Right lobe of liver (tissue), 6 donors: ENCODE measurements around the gene SMIM22. TPM values are rescaled to one million over a fixed set of nuclear protein-coding genes. Genes with fewer than 3 reads are reported as not detected.

ENCODE experiments used
- ATAC-seq, 4 donors: fragments of 200-7000 bp; cut with Tn5 transposase; one replicate each; pipeline ENCODE4 v1.9.1; 2020; ENCODE audit warnings: mild to moderate bottlenecking in 4 of 4, moderate library complexity in 4 of 4
- DNase-seq, 3 donors: peaks; one replicate each; pipeline ENCODE4 v3.0.0-alpha.2; 2020
- H3K27ac ChIP-seq, 3 donors: fragments of 200-600 bp; one replicate each; pipeline ENCODE4 v1.8.0; 2022
- H3K27me3 ChIP-seq, 2 donors: fragments of 200-600 bp; one replicate each; pipeline ENCODE4 v1.8.0; 2022
- H3K36me3 ChIP-seq, 4 donors: fragments of 200-600 bp; sonication (generic) in 1 of 4; one replicate each; pipeline versions ENCODE4 v1.5.1 to v1.8.0; 2017 to 2022; ENCODE audit warnings: control low read depth in 1 of 4
- H3K4me1 ChIP-seq, 4 donors: fragments of 200-600 bp; sonication (generic) in 1 of 4; one replicate each; pipeline versions ENCODE4 v1.5.1 to v1.8.0; 2017 to 2022; ENCODE audit warnings: control low read depth in 1 of 4
- H3K4me3 ChIP-seq, 3 donors: fragments of 200-600 bp; one replicate each; pipeline ENCODE4 v1.8.0; 2022
- H3K9me3 ChIP-seq, 4 donors: fragments of 200-600 bp; sonication (generic) in 1 of 4; one replicate each; pipeline versions ENCODE4 v1.5.1 to v1.8.0; 2017 to 2022; ENCODE audit warnings: control low read depth in 1 of 4
- CTCF ChIP-seq, 4 donors: fragments of 200-600 bp in 3 of 4; fragments of 450-650 bp in 1 of 4; IDR thresholded peaks; one replicate each; pipeline versions ENCODE4 v1.5.1 to v1.8.0; 2016 to 2022; ENCODE audit warnings: antibody characterized with exemption in 4 of 4, mild to moderate bottlenecking in 2 of 4
- POLR2A ChIP-seq: fragments of 450-650 bp; IDR thresholded peaks from one replicate; pipeline ENCODE4 v1.6.1; 2017; ENCODE audit warnings: antibody characterized with exemption, mild to moderate bottlenecking
- WGBS: methylation state at CpG from one replicate; pipeline ENCODE4 v1.1.6; 2018; ENCODE audit warnings: low coverage, low lambda C conversion rate; ENCODE audit not compliant: insufficient coverage; ENCODE audit errors: missing lambda C conversion rate; 5-methylcytosine and 5-hydroxymethylcytosine counted together
- intact Hi-C, 2 donors: fragments of 100-400 bp; cut with DNase I; formaldehyde crosslinking; loops; one replicate each; pipeline versions ENCODE4 v1.11.2 to v1.14.1; 2022
- total RNA-seq, 6 experiments: library from RNA; depleted of rRNA in 2 of 6; stranded (reverse); fragments of >200 nt in 2 of 6; fragmentation: NEBNext Ultra II Directional in 3 of 6; extraction: Animal tissue kit (Norgen Biotek cat#: 25700) in 3 of 6; gene quantifications; one replicate each; pipeline versions ENCODE4 v1.1.0 to v1.2.4, GENCODE V29; 2016 to 2023
- donor health status: DM: no; HTN: yes; CAD: no.
- donor health status: DM: no; HTN: no; CAD: no.
- donor health status: DM: no; HTN: no; CAD: no.
- donor health status: DM: no; HTN: yes; CAD: no.
- donor health status: DM: no; HTN: yes; CAD: no.

Gene SMIM22
- total RNA-seq, 6 experiments from 2014 or later: 0.44 to 0.95 TPM; not detected in 4

GRCh38 chr16:4788910-4789309 lies 6.3 kb upstream of the SMIM22 start:
- intact Hi-C loops: no loop called here
- no peak for ATAC-seq
- 73% methylated on average over 6 of the region's 7 CpGs for WGBS
- Histone ChIP-seq H3K9me3 (no peaks in the 10 kb centered on the region), H3K36me3 (no peaks in the 10 kb centered on the region), H3K27ac (no peak overlapping the region), H3K4me1 (peaks cover 0 to 14% (median 0%) of the 10 kb centered on the region in 4 donors), H3K4me3 (no peak overlapping the region), H3K27me3 (no peaks in the 10 kb centered on the region)
- TF ChIP-seq POLR2A (no peak), CTCF (IDR thresholded peaks at IDR 0.05) (no peak)
- no peak for DNase-seq

DNA sequence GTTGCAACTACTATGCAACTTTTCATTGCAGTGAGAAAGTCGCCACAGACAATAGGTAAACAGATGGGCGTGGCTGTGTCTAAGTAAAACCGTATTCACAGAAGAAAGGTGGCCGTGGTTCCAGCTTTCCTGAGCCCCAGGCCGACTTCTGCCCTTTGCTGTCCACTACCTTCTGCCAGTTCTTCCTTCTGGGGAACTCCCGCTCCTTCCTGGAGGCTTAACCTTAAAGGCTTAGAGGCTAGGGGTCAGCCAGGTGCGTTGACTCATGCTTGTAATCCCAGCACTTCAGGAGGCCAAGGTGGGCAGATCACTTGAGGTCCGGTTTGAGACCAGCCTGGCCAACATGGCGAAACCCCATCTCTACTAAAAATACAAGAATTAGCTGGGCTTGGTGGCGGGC lies 4.9 kb upstream of the SMIM22 start:
- DNase-seq (no peak), ATAC-seq (no peak)
- Histone ChIP-seq H3K27me3 (no peaks in the 10 kb centered on the region), H3K4me3 (no peak overlapping the region), H3K27ac (no peak overlapping the region), H3K4me1 (peaks cover 0 to 14% (median 0%) of the 10 kb centered on the region in 4 donors), H3K9me3 (no peaks in the 10 kb centered on the region), H3K36me3 (no peaks in the 10 kb centered on the region)
- no peak for TF ChIP-seq POLR2A
- TF ChIP-seq CTCF (IDR thresholded peaks at IDR 0.05): no peak
- intact Hi-C loops: no loop called here
- WGBS: 83% methylated on average over 9 of the region's 10 CpGs

DNA sequence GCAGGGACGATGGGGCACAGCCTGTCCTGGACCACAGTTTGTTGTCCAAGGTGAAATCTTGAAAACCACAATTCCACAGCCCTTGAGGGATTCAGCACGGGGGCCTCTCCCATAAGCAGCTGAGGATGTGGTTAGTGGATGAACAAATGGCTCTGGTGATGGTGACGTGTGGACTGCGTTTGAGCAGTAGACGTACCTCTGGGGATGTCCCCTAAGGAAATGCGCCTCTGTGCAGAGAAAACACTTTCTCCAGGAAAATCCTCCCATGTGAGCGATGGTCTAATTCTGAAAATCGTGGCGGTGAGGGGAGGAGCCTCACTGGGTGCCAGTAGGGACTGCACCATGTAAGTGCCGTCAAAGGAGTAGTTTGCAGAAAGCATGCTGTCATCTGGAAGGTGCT lies 4.3 kb upstream of the SMIM22 start:
- ATAC-seq: no peak

GRCh38 chr16:4792951-4793513 lies 2.1 kb upstream of the SMIM22 start:
- DNase-seq: no peak
- peaks cover 0 to 6% (median 0%) of the 10 kb centered on the region in 4 donors for H3K36me3 ChIP-seq
- WGBS: 69% methylated on average over 9 of the region's 13 CpGs
- no peak overlapping the region for H3K4me3 ChIP-seq
- no peaks in the 10 kb centered on the region for H3K9me3 ChIP-seq
- no peak for TF ChIP-seq POLR2A
- no peak for TF ChIP-seq CTCF (IDR thresholded peaks at IDR 0.05)
- no peaks in the 10 kb centered on the region for H3K27me3 ChIP-seq
- intact Hi-C loops: no loop called here
- H3K27ac ChIP-seq: no peak overlapping the region
- H3K4me1 ChIP-seq: peaks cover 0 to 12% (median 0%) of the 10 kb centered on the region in 4 donors
- ATAC-seq: peak in 1 of 4 donors; percentile 31

More for the DNA sequence above, 4.3 kb upstream of the SMIM22 start:
- Histone ChIP-seq H3K4me1 (peaks cover 0 to 14% (median 0%) of the 10 kb centered on the region in 4 donors), H3K27ac (no peak overlapping the region), H3K36me3 (no peaks in the 10 kb centered on the region), H3K27me3 (no peaks in the 10 kb centered on the region), H3K9me3 (no peaks in the 10 kb centered on the region), H3K4me3 (no peak overlapping the region)
- no peak for DNase-seq
- TF ChIP-seq CTCF (IDR thresholded peaks at IDR 0.05) (no peak), POLR2A (no peak)
- 50% methylated on average over 1 of the region's 10 CpGs for WGBS
- intact Hi-C loops: no loop called here
